HepG2 (cell line): ENCODE results near the gene EDEM1. TPM values are rescaled to one million over a fixed set of nuclear protein-coding genes. Genes with fewer than 3 reads are reported as not detected.

Source experiments
- AKAP8 ChIP-seq: sonication (generic); formaldehyde crosslinking; IDR thresholded peaks from 2 replicates; pipeline ENCODE4 v1.5.1; 2020; ENCODE audit warnings: mild to moderate bottlenecking, missing genetic modification reagents
- CBX5 ChIP-seq: sonication (generic); formaldehyde crosslinking; IDR thresholded peaks from 2 replicates; pipeline ENCODE4 v1.4.0; 2020; ENCODE audit warnings: missing genetic modification reagents, borderline replicate concordance
- DR1 ChIP-seq: sonication (generic); formaldehyde crosslinking; IDR thresholded peaks from 2 replicates; pipeline ENCODE4 v1.8.0; 2021; ENCODE audit warnings: mild to moderate bottlenecking, missing genetic modification reagents, inconsistent platforms
- FLYWCH1 ChIP-seq: sonication (generic); formaldehyde crosslinking; IDR thresholded peaks from 2 replicates; pipeline ENCODE4 v1.8.1; 2023; ENCODE audit warnings: mild to moderate bottlenecking, missing genetic modification reagents
- GLI4 ChIP-seq: sonication (generic); formaldehyde crosslinking; IDR thresholded peaks from 2 replicates; pipeline ENCODE4 v1.5.1; 2020; ENCODE audit warnings: missing genetic modification reagents, mild to moderate bottlenecking, moderate library complexity, borderline replicate concordance
- GTF2F1 ChIP-seq: fragments of 150-350 bp; IDR thresholded peaks from 2 replicates; pipeline ENCODE4 v1.6.1; 2014; ENCODE audit warnings: low read length
- HNF4A ChIP-seq: sonication (generic); formaldehyde crosslinking; IDR thresholded peaks from 2 replicates; pipeline ENCODE4 v1.4.0; 2020; ENCODE audit warnings: missing genetic modification reagents
- HNF4G ChIP-seq, 2 experiments: sonication (generic) in 1 of 2; formaldehyde crosslinking in 1 of 2; IDR thresholded peaks; 2 replicates each; pipeline versions ENCODE4 v1.4.0 to v1.6.1; 2011 to 2020; ENCODE audit warnings: borderline replicate concordance in 2 of 2, low read depth in 2 of 2, mild to moderate bottlenecking in 2 of 2, low read length in 1 of 2, missing genetic modification reagents in 1 of 2, moderate library complexity in 1 of 2
- KDM6A ChIP-seq: IDR thresholded peaks from 2 replicates; pipeline ENCODE4 v1.6.1; 2016; ENCODE audit warnings: low read depth
- MAZ ChIP-seq, 2 experiments: sonication (generic) in 1 of 2; formaldehyde crosslinking in 1 of 2; IDR thresholded peaks; 2 replicates each; pipeline versions ENCODE4 v1.5.0 to v1.6.1; 2012 to 2020; ENCODE audit warnings: low read depth in 2 of 2, mild to moderate bottlenecking in 2 of 2, borderline replicate concordance in 1 of 2, improper control_type of control experiment in 1 of 2, low read length in 1 of 2, missing genetic modification reagents in 1 of 2, moderate library complexity in 1 of 2
- PRDM10 ChIP-seq: sonication (generic); formaldehyde crosslinking; IDR thresholded peaks from 2 replicates; pipeline ENCODE4 v1.4.0; 2020; ENCODE audit warnings: low read depth, missing genetic modification reagents
- RELA ChIP-seq: sonication (generic); formaldehyde crosslinking; IDR thresholded peaks from 2 replicates; pipeline ENCODE4 v1.4.0; 2020; ENCODE audit warnings: missing genetic modification reagents
- SP1 ChIP-seq, 2 experiments: fragments of 450-650 bp in 1 of 2; sonication (generic) in 1 of 2; formaldehyde crosslinking in 1 of 2; IDR thresholded peaks; 2 replicates each; pipeline versions ENCODE4 v1.4.0 to v1.6.1; 2016 to 2020; ENCODE audit warnings: missing genetic modification reagents in 1 of 2
- TARDBP ChIP-seq: sonication (generic); formaldehyde crosslinking; IDR thresholded peaks from 2 replicates; pipeline ENCODE4 v1.8.0; 2022; ENCODE audit warnings: mild to moderate bottlenecking, missing genetic modification reagents
- ZBTB34 ChIP-seq: sonication (generic); formaldehyde crosslinking; IDR thresholded peaks from 2 replicates; pipeline ENCODE4 v1.8.0; 2022; ENCODE audit warnings: mild to moderate bottlenecking, missing genetic modification reagents
- ZFP90 ChIP-seq: sonication (generic); formaldehyde crosslinking; IDR thresholded peaks from 2 replicates; pipeline ENCODE4 v1.8.0; 2022; ENCODE audit warnings: missing genetic modification reagents, mild to moderate bottlenecking, inconsistent platforms, borderline replicate concordance
- ZNF333 ChIP-seq: sonication (generic); formaldehyde crosslinking; IDR thresholded peaks from 2 replicates; pipeline ENCODE4 v1.4.0; 2020; ENCODE audit warnings: mild to moderate bottlenecking, missing genetic modification reagents, borderline replicate concordance
- ZNF432 ChIP-seq: sonication (generic); formaldehyde crosslinking; IDR thresholded peaks from 2 replicates; pipeline ENCODE4 v1.5.0; 2020; ENCODE audit warnings: missing genetic modification reagents, mild to moderate bottlenecking, borderline replicate concordance
- ZNF589 ChIP-seq: sonication (generic); formaldehyde crosslinking; conservative IDR thresholded peaks from 2 replicates; pipeline ENCODE4 v1.8.0; 2022; ENCODE audit warnings: mild to moderate bottlenecking, moderate library complexity, missing genetic modification reagents
- ZNF615 ChIP-seq: sonication (generic); formaldehyde crosslinking; IDR thresholded peaks from 2 replicates; pipeline ENCODE4 v1.5.0; 2020; ENCODE audit warnings: mild to moderate bottlenecking, missing genetic modification reagents, borderline replicate concordance
- ZNF660 ChIP-seq: sonication (generic); formaldehyde crosslinking; IDR thresholded peaks from 2 replicates; pipeline ENCODE4 v1.5.1; 2020; ENCODE audit warnings: mild to moderate bottlenecking, low read depth, missing genetic modification reagents, borderline replicate concordance
- polyA plus RNA-seq, 8 experiments: library from polyadenylated mRNA; depleted of rRNA in 3 of 8; stranded (reverse) in 7 of 8; unstranded in 1 of 8; fragments of >200 nt; fragmentation: Illumina TruSeq in 4 of 8; extraction: Trizol in 4 of 8; gene quantifications; 2 replicates each; pipeline versions ENCODE4 v1.2.1 to v1.2.3, GENCODE V29; 2011 to 2016; ENCODE audit warnings: low read depth in 4 of 8, missing spikeins in 1 of 8, mixed read lengths in 1 of 8; ENCODE audit not compliant: insufficient read depth in 1 of 8
- total RNA-seq, 5 experiments: library from RNA; depleted of rRNA; stranded (reverse); fragments of >200 nt; fragmentation: Illumina TruSeq; extraction: Trizol; gene quantifications; 2 replicates each; pipeline ENCODE4 v1.2.3, GENCODE V29; 2016; ENCODE audit warnings: low read depth in 1 of 5
- TF ChIP-seq, protein P1 (sequence below): sonication (generic); formaldehyde crosslinking; conservative IDR thresholded peaks from 2 replicates; pipeline ENCODE4 v1.5.0; 2020; ENCODE audit warnings: missing genetic modification reagents

EDEM1 gene
- total and polyA plus RNA-seq, 2 of the 13 experiments (the other 11 are each of a cell fraction or from before 2014, with no cell fraction given): 13.8 to 25.8 TPM

DNA sequence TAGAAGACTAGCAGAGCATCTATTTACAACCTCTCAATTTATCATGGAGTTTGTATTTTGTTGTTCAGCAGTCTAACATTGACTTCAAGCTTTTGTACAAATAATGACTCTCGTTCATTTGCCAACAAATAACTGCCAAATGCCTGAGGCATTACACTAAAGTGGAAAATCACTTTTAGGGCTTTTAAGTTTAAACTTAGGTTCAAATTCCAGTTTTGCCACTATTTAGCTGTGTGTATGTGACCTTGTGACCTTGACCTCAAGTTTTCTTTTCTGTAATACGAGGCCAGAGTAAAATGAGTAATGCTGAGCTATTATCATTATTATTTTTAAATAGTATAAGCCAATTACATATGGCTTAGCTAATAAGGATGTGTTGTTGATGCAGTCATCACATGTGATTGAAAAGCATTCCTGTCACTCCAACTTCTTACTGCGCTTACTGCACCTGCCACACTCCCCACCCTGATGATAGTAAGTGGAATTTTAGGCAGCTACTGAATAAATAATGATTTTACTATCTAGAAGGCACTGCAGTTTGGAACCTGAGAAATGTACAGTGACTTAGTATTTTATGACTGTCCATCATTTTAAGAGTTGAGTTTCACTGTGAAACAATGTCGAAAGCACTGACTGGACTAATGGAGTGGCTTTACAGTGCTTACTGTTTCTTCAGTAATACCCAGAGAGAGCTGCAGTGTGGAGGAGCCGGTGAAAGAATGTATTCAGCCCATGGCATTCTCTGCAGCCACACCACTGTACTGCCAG, 49.1 kb upstream of the EDEM1 start (continued):
- no peak for TF ChIP-seq ZNF615
- TF ChIP-seq SP1 (IDR thresholded peaks at IDR 0.05): no peak
- TF ChIP-seq SP1 (CRISPR knock-in tag; IDR thresholded peaks at IDR 0.05): no peak
- TF ChIP-seq HNF4A (CRISPR knock-in tag): peak; percentile 75
- TF ChIP-seq MAZ (IDR thresholded peaks at IDR 0.05; ENCODE audit: borderline replicate concordance, low read depth, low read length): no peak
- TF ChIP-seq MAZ (CRISPR knock-in tag; IDR thresholded peaks at IDR 0.05; ENCODE audit: low read depth): no peak
- no peak for TF ChIP-seq DR1 (CRISPR knock-in tag)
- TF ChIP-seq, protein P1, sequence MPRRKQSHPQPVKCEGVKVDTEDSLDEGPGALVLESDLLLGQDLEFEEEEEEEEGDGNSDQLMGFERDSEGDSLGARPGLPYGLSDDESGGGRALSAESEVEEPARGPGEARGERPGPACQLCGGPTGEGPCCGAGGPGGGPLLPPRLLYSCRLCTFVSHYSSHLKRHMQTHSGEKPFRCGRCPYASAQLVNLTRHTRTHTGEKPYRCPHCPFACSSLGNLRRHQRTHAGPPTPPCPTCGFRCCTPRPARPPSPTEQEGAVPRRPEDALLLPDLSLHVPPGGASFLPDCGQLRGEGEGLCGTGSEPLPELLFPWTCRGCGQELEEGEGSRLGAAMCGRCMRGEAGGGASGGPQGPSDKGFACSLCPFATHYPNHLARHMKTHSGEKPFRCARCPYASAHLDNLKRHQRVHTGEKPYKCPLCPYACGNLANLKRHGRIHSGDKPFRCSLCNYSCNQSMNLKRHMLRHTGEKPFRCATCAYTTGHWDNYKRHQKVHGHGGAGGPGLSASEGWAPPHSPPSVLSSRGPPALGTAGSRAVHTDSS (CRISPR knock-in tag): no peak
- no peak for TF ChIP-seq ZNF432
- TF ChIP-seq GLI4 (CRISPR knock-in tag): no peak
- no peak for TF ChIP-seq FLYWCH1 (CRISPR knock-in tag)
- no peak for TF ChIP-seq GTF2F1
- TF ChIP-seq PRDM10 (CRISPR knock-in tag): no peak
- TF ChIP-seq ZNF660 (CRISPR knock-in tag): no peak
- TF ChIP-seq ZNF333 (CRISPR knock-in tag): no peak
- TF ChIP-seq AKAP8 (CRISPR knock-in tag): no peak
- TF ChIP-seq CBX5 (CRISPR knock-in tag): no peak
- no peak for TF ChIP-seq TARDBP
- TF ChIP-seq RELA (CRISPR knock-in tag): no peak
- no peak for TF ChIP-seq ZBTB34 (CRISPR knock-in tag)
- TF ChIP-seq HNF4G (IDR thresholded peaks at IDR 0.05; ENCODE audit: borderline replicate concordance, low read depth, low read length): 0 out of 2 replicates have a peak, but pooled peaks have one; percentile 63
- no peak for TF ChIP-seq HNF4G (CRISPR knock-in tag; IDR thresholded peaks at IDR 0.05; ENCODE audit: borderline replicate concordance, low read depth)
- no peak for TF ChIP-seq ZFP90 (CRISPR knock-in tag)
- no peak for TF ChIP-seq ZNF589 (CRISPR knock-in tag)
- 0 out of 2 replicates have a peak, but pooled peaks have one; percentile 56 for TF ChIP-seq KDM6A (CRISPR knock-in tag)
